Measurements from ENCODE around the gene ITGA11.
"Not testable (repeated sequence)": the region's sequence is repeated elsewhere in the genome, so short reads cannot be mapped to it uniquely, and the experiment has no call there.

The ITGA11 gene

DNA sequence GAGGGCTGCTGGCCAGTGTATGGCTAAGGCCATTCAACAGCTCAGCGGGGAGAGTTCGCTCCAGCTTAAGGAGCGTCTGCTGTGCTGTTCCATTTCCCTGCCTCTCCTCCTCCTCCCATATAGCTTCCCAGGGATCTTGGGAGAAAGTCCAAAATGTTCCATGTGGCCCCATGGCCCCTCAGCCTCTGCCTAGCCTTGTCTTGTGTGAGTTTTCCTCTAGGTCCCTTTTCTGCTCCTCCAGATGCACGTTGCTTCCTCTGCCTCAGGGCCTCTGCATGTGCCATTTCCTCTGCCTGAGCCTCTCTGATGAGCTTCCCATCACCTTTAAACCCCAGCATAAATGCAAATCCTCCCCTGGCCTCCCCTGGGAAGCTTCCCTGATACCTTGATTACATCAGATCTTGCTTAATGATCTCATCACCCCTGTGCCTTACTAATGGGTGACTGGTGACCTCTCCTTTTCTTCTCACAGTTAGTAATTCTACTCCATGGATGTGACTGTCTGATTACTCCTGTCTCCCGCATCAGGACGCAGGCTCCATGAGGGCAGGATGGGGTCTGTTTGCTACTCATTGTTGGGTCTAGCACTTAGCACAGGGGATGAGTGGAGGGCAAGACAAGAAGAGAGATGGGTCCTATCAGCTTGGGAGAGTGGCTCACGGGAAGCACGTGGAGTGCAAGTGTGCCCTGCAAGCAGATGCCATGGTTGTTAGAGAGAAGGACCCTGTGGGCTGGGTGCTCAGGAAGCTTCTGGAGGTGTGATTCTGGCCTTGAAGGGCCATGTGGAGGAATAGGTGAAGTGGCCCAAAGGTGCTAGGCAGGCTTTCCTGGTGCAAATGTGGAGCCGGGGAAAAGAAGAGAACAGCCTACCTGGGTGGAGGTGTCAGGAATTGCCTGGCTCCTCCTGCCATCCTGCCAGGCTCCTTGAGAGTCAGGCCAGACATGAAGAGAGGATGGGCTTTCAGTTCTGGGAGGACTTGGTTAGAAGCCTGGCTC is 23.8 kb downstream of the ITGA11 start:
- DNase-seq, result no peak

DNA sequence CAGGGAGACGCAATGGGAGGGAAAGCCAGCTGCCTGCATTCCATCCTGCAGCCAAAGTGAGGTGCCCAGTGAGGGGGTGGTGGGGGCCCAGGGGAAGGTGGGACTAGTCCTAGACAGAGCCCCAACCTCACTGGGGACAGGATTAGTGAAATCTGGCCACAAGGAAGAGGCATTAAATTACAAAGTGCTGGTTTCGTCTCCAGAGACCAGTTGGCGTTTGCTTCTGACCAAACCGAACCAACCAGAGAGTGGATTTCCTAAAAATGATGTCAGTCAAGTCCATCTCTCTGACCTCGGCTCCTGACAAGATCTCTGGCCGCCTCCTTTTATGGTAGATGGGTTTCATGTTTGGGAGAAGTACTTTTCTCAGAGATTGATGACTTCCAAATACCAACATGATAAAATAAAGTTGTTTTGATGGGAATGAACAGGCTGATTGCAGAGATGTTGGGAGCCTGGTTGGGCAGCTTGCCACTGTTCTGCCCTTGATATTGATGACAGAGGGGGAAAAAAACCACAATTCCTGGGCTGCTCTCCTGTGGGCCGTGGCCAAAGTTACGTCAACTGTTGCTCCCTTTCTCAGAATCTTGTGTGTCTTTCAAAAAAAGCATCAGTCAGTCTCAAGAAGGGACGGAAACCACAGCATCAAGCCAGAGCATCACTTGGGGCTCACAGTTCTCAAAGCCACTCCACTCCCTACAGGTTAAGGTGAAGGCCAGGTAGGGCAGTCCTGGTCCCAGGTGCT is 24.6 kb downstream of the ITGA11 start:
- no peak for DNase-seq

DNA sequence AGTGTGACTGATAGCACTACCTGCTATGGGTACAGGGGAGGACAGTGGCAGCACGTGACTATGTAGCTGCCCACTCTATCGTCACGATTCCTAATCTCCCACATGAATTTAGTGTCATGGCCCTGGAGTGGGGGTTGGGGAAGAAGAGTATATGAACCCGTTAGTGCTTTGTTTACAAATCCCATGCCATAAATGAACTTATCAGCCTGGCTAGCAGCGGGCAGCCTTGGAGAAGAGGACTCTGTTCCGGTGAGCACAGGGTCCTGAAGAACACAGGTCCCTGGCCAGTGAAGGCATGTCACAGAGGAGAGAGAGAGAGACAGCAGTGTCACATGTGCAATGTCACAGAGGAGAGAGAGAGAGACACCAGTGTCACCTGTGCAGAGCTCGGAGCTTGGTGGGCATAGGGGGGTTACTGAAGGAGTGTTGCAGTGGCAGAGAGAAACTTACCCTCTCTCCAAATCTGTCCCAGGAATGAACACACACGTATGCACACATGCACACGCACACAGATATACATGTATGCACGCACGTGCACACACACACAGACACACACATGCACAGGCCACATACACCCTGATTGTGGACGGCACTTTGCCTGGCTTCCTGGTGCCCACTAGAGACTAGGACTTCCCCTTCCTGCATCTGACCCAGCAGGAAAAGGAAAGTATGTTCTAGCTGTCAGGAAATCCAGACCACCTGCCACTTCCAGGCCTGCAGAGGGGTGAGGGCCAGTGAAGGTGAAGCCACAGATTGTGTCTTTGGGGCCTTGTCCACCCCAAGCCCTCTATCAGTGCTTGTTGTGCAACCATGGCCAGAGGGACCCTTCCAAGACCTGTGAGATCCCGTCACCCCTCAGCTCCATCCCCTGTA is 26.3 kb downstream of the ITGA11 start:
- DNase-seq, result no peak

DNA sequence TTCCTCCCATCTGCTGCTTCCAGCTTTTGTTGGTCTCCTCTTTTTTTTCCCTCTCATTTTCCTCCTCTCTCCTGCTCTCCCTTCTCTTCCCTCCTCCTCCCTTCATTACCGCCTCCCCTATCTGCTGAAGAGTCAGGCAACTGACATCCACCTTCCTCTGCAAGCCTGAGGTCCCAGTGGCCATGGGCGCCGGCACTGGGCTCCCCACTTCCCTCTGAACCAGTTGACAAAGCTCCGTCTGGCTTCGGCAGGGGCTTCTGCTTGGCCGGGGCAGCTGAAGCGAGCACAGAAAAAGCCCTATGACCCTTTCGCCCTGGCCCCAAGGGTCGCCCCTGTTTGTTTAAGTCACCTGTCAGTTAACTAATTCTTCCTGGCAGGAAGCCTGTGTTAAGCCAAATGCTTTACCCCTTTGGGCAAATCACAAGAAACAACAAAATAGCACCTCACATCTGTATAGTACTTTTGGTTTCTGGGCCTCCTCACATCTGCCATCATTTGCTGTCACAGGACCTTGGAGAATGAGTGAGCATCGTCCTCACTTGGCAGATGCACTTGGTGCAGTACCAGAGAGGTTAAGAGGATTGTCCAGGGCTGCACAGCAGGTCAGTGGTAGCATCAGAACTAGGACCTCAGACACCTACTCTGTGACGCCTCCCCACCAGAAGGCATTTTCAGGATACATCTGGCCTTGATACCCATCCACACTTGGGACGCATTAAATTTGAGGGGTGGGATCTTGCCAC is 27.7 kb downstream of the ITGA11 start:
- no peak for DNase-seq

DNA sequence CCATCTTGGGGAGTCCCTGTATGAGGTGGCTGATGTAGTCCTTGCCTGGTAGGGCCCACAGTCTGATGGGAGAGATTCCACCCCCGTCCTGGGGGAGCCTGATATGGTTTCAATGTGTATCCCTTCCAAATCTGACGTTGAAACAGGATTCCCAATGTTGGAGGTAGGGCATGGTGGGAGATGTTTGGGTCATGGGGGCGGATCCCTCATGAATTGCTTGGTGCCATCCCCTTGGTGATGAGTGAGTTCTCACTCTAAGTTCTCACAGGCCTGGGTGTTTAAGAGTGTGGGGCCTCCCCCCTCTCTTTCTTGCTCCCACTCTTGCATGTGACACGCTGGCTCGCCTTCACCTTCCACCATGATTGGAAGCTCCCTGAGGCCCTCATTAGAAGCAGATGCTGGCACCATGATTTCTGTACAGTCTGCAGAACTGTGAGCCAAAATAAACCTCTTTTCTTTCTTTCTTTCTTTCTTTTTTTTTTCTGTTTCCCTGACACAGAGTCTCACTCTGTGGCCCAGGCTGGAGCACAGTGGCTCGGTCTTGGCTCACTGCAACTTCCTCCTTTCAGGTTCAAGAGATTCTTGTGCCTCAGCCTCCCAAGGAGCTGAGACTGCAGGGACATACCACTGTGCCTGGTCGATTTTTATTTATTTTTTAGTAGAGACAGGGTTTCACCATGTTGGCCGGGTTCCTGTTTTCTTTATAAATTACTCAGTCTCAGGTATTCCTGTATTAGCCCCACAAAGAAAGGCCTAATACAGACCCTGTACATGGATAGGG is 28.6 kb downstream of the ITGA11 start:
- no peak for DNase-seq

DNA sequence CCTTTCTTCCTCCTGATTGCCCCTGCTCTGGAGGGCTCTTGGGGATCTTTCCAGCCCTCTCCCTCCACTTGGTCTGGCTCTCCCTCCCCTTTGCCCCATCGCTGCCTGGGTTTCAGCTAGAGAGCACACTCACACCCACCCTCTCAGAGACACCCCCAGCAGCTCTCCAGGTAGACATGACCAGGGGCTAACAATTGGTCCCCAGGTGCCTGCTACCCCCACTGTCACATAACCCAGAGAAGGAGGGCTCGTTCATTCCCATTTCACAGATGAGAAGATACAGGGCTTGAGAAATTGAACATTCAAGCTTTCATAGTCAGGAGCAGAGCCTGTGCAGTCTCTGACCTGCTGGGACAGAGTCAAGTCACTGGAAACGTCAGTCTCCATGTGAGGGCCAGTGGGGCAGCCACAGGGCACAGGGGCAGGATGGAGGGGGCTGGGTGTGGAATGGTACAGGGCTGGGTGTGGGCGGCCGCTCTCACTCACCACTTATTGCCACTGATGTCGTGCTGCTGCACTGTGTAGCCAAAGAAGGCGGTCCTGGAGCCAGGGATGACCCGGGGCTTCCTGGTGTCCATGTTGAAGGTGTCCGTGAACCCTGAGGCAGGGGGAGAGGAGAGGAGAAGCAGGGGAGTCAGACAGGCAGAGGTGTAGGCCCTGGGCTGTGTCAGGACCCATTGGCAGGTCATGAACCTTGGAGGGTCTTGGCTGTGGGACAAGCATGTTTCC is 29.4 kb downstream of the ITGA11 start:
- no peak for DNase-seq

DNA sequence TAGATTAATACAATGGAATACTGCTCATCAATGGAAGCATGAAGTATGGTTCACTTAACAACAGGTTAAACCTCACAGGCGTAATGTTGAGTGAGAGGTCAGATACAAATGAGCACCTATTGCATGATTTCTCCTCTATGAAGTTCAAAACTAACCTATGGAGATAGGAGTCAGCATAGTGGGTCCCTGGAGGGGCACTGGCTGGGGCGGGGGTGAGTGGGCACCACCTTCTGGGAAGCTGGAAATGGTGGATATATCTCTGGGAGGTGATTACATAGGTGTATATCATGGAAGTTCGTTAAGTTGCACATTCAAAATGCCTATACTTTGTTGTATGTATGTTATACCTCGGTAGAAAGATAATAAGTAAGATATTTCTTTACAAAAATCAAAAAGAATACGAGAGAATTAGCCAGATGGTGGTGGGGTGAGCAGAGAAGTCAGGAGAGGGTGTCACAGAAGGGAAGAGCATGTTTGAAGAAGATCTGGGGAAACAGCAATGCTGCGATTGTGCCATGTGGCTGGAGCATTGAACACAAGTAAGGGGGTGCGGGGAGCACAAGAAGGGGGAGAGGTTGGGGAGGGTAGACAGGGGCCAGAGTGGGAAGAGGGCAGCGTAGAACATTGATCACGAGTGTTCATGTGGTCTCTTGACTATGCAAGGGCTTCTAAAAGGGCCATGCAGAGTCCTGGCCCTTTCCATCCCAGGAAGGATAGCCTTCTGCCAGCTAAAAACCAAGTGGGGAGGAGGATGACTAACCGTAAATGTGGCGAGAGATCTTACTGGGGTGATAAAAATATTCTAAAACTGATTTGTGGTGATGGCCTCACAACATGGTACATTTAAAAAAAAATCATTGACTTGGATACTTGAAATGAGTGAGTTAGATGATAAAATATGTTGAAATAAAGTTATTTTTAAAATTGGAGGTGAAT is 30.2 kb downstream of the ITGA11 start:
- DNase-seq, result no peak

DNA sequence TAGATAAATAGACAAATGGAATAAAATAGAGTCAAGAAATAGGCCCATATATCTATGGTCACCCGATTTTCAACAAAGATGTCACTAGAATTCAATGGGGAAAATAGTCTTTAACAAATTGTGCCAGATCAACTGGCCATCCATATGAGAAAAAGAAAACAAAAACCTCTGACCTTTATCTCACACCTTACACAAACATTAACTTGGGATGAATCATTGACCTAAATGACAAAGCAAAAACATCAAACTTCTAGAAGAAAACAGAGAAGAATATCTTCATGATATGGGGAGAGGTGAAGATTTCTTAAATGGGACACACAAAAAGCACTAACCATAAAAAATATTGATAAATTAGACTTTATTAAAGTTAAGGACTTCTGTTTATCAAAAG is 31.9 kb downstream of the ITGA11 start:
- DNase-seq, result no peak

DNA sequence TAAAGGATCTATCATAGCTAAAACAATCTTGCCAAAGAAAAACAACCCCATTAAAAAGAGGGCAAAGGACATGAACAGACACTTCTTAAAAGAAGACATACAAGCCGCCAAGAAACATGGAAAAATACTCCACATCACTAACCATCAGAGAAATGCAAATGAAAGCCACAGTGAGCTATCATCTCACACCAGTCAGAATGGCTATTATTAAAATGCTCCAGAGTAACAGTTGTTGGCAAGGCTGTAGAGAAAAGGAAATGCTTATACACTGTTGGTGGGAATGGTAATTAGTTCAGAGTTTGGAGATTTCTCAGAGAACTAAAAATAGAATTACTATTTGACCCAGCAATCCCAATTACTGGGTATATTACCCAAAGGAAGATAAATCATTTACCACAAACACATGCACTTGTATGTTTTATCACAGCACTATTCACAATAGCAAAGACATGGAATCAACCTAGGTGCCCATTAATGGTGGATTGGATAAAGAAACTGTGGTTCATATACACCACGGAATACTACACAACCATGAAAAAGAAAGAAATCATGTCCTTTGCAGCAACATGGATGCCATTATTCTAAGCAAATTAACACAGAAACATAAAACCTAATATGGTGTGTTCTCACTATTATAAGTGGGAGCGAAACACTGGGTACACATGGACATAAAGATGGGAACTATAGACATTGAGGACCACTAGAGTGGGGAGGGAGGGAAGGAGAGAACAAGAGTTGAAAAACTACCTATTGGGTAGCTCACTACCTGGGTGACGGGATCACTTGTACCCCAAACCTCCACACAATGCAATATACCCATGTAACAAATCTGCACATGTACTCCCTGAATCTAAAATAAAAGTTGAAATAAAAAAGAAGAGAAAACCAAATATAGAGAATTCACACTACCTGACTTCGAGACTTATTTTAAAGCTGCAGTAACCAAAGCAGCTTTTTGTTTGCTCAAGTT is 32.6 kb downstream of the ITGA11 start:
- DNase-seq, result no peak

DNA sequence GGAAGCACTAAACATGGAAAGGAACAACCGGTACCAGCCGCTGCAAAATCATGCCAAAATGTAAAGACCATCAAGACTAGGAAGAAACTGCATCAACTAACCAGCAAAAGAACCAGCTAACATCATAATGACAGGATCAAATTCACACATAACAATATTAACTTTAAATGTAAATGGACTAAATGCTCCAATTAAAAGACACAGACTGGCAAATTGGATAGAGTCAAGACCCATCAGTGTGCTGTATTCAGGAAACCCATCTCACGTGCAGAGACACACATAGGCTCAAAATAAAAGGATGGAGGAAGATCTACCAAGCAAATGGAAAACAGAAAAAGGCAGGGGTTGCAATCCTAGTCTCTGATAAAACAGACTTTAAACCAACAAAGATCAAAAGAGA is 34.0 kb downstream of the ITGA11 start:
- not testable (repeated sequence) for DNase-seq

DNA sequence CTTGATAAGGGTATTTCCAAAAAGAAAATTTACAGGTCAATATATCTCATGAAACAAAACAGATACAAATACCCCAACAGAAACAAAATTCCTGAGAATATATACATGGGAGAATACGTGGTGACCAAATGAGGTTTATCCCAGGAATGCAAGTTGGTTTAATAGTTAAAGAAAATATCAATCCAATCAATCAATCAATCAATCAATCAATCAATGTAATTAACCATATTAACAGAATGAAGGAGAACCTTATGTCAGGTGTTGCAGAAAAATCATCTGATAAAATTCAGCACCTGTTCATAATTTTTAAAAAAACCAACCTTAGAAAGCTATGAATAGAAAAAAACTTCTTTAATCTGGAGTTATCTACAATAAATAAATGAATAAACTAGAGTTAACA is 35.9 kb downstream of the ITGA11 start:
- DNase-seq, result no peak

DNA sequence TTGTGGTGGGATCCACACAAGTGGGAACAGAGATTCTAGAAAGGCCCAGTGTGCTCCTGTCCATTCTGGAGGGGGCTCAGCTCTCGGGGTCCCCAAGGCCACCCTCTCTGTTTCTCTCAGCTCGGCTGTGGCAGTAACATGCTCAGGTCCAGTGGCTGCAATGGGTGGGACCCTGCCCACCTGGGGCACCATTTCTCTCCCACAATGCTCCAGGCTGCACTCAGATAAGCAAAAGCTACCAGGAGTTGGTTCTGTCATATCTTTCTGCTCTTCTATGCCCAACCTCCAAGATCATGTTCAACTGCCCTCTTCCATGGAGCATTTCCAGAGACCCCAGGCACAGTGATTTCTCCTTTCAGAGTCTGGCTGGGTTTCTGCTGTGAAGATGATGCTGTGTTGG is 40.8 kb downstream of the ITGA11 start:
- DNase-seq, result no peak

DNA sequence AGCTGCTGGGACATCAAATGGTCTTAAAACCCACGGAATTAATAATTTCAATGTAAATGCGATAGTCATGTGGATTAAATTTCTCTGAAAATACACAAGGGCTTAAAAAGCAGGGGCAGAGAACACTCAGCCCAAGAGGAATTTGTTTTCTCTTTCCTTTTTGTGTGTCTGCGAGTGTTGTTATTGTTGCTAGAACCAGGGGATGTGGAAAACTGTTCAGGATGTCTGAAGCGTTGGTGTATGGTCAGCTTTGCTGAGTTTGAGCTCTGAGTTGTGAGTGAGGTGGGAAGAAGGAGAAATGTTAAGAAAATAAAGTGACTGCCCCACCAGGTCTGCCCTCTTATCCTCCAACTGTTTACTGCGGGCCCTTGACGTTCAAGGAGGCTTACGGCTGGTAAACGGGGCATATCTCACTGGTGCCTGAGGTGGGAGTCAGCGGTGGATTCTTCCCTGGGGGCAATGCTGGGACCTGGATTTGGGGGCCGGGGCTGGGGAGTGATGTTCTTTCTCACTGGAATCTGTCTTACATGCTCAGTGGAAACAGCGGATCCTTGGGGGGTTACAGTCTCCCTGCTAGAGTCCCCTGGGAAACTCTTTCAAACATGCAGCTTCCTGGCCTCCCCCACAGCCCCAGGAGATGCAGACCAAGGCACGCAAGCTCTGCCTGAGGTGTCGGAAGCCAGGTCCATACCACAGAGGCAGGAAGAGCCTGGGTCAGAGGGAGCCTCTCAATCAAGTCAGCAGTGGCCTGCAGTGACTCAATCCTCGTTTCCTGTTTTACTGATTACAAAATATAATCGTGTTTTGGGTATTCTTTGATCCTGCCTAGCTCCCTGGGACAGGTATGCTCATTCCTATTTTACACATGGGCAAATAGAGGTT is 41.8 kb downstream of the ITGA11 start:
- DNase-seq, result no peak

DNA sequence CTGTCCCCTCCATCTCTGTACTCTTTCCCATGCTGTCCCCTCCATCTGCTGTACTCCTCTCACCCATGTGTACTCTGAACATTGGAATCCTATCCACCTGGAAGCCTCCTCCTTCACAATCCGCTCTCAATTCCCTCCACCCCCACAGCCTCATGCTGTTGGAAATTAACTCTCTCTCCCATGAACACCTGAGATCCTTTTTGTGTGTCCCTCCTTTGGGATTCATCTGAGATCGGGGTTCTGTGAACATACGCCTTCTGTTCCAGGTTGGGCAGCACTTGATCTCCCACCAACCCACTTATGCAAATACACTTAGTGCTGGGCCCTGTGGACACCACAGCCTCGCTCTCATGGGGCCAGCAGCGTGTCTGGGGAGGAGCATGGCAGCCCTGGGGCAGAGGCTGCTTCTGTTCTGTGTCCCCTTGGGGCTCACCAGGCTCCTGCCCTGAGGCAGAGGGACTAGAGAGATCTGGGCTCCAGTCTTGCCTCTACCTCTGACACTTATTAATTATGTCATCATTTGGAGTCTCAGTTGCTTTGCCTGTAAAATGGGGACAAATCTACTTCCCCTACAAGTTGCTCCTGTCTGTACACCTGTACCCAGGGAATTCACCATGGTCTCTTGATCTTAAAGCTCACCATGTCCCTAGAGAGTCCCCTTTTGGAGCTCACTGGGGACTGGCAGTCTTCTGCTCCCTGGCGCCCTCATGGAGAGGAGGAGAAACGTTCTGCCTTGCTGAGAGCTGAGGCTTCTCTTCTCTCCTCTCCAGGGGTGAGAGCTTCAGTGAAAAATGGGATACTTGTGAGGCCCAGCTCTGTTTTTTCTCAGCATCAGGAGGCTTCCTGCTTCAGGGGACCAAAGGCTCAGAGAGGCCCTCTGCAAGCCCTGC is 42.7 kb downstream of the ITGA11 start:
- no peak for DNase-seq

DNA sequence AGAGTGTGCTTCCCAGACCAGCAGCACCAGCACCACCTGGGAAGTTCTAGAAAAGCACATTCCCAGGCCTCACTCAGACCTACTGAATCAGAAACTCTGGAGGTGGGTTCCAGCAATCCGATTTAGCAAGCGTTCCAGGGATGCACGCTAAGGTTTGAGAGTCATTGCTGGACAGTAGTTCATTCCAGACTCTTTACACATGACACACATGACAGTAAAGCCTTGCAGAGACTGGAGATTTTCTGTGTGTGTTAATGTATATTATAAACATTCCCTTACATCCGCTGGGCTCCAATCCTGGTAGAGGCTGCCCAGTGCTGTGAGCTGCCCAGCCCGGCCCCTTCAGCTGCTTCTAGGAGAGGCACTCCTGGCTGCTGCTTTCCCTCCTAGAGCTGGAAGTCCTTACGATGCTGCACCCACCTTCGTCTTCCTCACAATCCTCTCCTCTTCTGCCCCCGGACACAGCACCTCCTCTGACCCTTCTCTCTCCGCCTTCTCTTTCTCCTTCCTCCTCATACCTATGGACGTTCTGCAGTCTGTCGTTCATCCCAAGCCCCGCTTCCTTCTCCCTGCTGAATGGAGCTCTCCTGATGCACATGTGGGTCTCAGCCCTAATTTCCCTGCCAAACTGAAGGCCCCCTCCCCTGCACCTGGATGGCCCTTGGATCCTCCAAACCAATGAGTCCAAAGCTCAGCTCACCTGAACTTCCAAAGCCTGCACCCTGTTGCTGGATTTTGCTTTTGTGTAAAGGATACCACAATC is 44.4 kb downstream of the ITGA11 start:
- DNase-seq, result no peak

Measured in CD4-positive, alpha-beta T cell treated with Interleukin-17A for 4 hours (primary cell).